OCI-LY1 (cell line): ENCODE results near the gene FLT3.

Experiments used
- H2AFZ ChIP-seq: fragments of 200-600 bp; sonication (generic), shearing (Covaris generic); 2 replicates; pipeline ENCODE4 v1.6.0; 2014; ENCODE audit warnings: antibody characterized with exemption, mild to moderate bottlenecking, low read length
- H3F3A ChIP-seq: fragments of 200-600 bp; sonication (generic), shearing (Covaris generic); 2 replicates; pipeline ENCODE4 v1.6.0; 2014; ENCODE audit warnings: mild to moderate bottlenecking, antibody characterized with exemption, low read length, moderate library complexity; ENCODE audit not compliant: insufficient read depth
- H3K27ac ChIP-seq: fragments of 200-600 bp; sonication (generic); 2 replicates; pipeline ENCODE4 v1.5.1; 2014; ENCODE audit warnings: low read length, mixed run types, mild to moderate bottlenecking, low read depth; ENCODE audit not compliant: poor library complexity, severe bottlenecking
- H3K27me3 ChIP-seq: fragments of 200-600 bp; sonication (generic); 2 replicates; pipeline ENCODE4 v1.6.0; 2014; ENCODE audit warnings: antibody characterized with exemption, mild to moderate bottlenecking, low read length, moderate library complexity; ENCODE audit not compliant: insufficient read depth
- H3K36me3 ChIP-seq: fragments of 200-600 bp; sonication (generic); 2 replicates; pipeline ENCODE4 v1.6.1; 2014; ENCODE audit warnings: mild to moderate bottlenecking, antibody characterized with exemption, low read length, moderate library complexity, mixed read lengths; ENCODE audit not compliant: insufficient read depth
- H3K4me1 ChIP-seq: fragments of 200-600 bp; sonication (generic); 2 replicates; pipeline ENCODE4 v1.5.1; 2014; ENCODE audit warnings: mild to moderate bottlenecking, low read length, moderate library complexity; ENCODE audit not compliant: insufficient read depth, severe bottlenecking
- H3K4me2 ChIP-seq: fragments of 200-600 bp; sonication (generic), shearing (Covaris generic); 2 replicates; pipeline ENCODE4 v1.6.1; 2014; ENCODE audit warnings: low read length
- H3K4me3 ChIP-seq: fragments of 200-600 bp; sonication (generic); 2 replicates; pipeline ENCODE4 v1.5.1; 2014; ENCODE audit warnings: low read length, low read depth, mild to moderate bottlenecking, mixed read lengths; ENCODE audit not compliant: poor library complexity, severe bottlenecking
- H3K79me2 ChIP-seq: fragments of 200-600 bp; shearing (Covaris generic); 2 replicates; pipeline ENCODE4 v1.6.1; 2016; ENCODE audit warnings: mixed run types, low read length, mixed read lengths; ENCODE audit not compliant: insufficient read depth
- H3K9ac ChIP-seq: fragments of 200-600 bp; sonication (generic), shearing (Covaris generic); 2 replicates; pipeline ENCODE4 v1.6.1; 2014; ENCODE audit warnings: mild to moderate bottlenecking, low read length, mixed read lengths
- H3K9me2 ChIP-seq: fragments of 200-600 bp; sonication (generic), shearing (Covaris generic); 2 replicates; pipeline ENCODE4 v1.6.1; 2014; ENCODE audit warnings: low read depth, mild to moderate bottlenecking, low read length, mixed read lengths
- H3K9me3 ChIP-seq: fragments of 200-600 bp; shearing (Covaris generic); 2 replicates; pipeline ENCODE4 v1.6.1; 2014; ENCODE audit warnings: low read length, mixed read lengths
- H4K20me1 ChIP-seq: fragments of 200-600 bp; sonication (generic), shearing (Covaris generic); 2 replicates; pipeline ENCODE4 v1.6.0; 2016; ENCODE audit warnings: mild to moderate bottlenecking, low read length; ENCODE audit not compliant: insufficient read depth
- CTCF ChIP-seq: fragments of 200-600 bp; sonication (generic), shearing (Covaris generic); IDR thresholded peaks from 2 replicates; pipeline ENCODE4 v1.5.1; 2017; ENCODE audit warnings: mild to moderate bottlenecking, antibody characterized with exemption, low read length, moderate library complexity, mixed read lengths
- EZH2 ChIP-seq: fragments of 200-600 bp; sonication (generic), shearing (Covaris generic); IDR thresholded peaks from 2 replicates; pipeline ENCODE4 v1.8.0; 2017; ENCODE audit warnings: borderline replicate concordance, mixed run types, mild to moderate bottlenecking, antibody characterized with exemption, low read length, moderate library complexity, mixed read lengths

Gene FLT3

GRCh38 chr13:28044608-28045007 lies 55.8 kb downstream of the FLT3 start:
- H3K4me1 ChIP-seq, result peaks cover 22% of the 10 kb centered on the region
- H3K36me3 ChIP-seq, result no peaks in the 10 kb centered on the region
- H3K4me2 ChIP-seq, result no peak overlapping the region
- H3F3A ChIP-seq, result no peaks in the 10 kb centered on the region
- H3K9me3 ChIP-seq, result no peaks in the 10 kb centered on the region
- no peaks in the 10 kb centered on the region for H4K20me1 ChIP-seq
- TF ChIP-seq CTCF (no peak), EZH2 (no peak)
- no peaks in the 10 kb centered on the region for H3K79me2 ChIP-seq
- H3K9me2 ChIP-seq, result no peaks in the 10 kb centered on the region
- no peaks in the 10 kb centered on the region for H3K27me3 ChIP-seq
- no peak overlapping the region for H3K4me3 ChIP-seq
- no peak overlapping the region for H3K27ac ChIP-seq
- H2AFZ ChIP-seq, result no peak overlapping the region
- H3K9ac ChIP-seq, result no peak overlapping the region

GRCh38 chr13:28043224-28043623 lies 57.2 kb downstream of the FLT3 start:
- no peaks in the 10 kb centered on the region for H3K79me2 ChIP-seq
- H3K4me1 ChIP-seq, result peaks cover 8% of the 10 kb centered on the region
- H3K4me2 ChIP-seq, result no peak overlapping the region
- no peak overlapping the region for H3K27ac ChIP-seq
- H4K20me1 ChIP-seq, result no peaks in the 10 kb centered on the region
- H3K9me2 ChIP-seq, result no peaks in the 10 kb centered on the region
- H3K36me3 ChIP-seq, result no peaks in the 10 kb centered on the region
- TF ChIP-seq CTCF (no peak), EZH2 (no peak)
- no peak overlapping the region for H2AFZ ChIP-seq
- H3K9me3 ChIP-seq, result no peaks in the 10 kb centered on the region
- H3K27me3 ChIP-seq, result no peaks in the 10 kb centered on the region
- H3K9ac ChIP-seq, result no peak overlapping the region
- no peaks in the 10 kb centered on the region for H3F3A ChIP-seq
- no peak overlapping the region for H3K4me3 ChIP-seq

GRCh38 chr13:28041501-28041900 lies 58.9 kb downstream of the FLT3 start:
- H3K36me3 ChIP-seq, result no peaks in the 10 kb centered on the region

More at GRCh38 chr13:28041501-28041900, 58.9 kb downstream of the FLT3 start:
- Histone ChIP-seq H3K9ac (no peak overlapping the region), H2AFZ (no peak overlapping the region), H3K4me3 (no peak overlapping the region), H3K9me2 (no peaks in the 10 kb centered on the region), H4K20me1 (no peaks in the 10 kb centered on the region), H3K27ac (no peak overlapping the region), H3K9me3 (no peaks in the 10 kb centered on the region), H3K27me3 (no peaks in the 10 kb centered on the region), H3K4me1 (no peaks in the 10 kb centered on the region), H3K4me2 (no peak overlapping the region), H3F3A (no peaks in the 10 kb centered on the region), H3K79me2 (no peaks in the 10 kb centered on the region)
- no peak for TF ChIP-seq EZH2
- no peak for TF ChIP-seq CTCF
